HG03025 (cell line): Measurements from ENCODE around the gene SLC1A5.
"Not testable (repeated sequence)": the region's sequence is repeated elsewhere in the genome, so short reads cannot be mapped to it uniquely, and the experiment has no call there.

Experiments used
- ATAC-seq: cut with Tn5 transposase; IDR thresholded peaks from one replicate; pipeline ENCODE4 v1.9.1; 2021; ENCODE audit warnings: mild to moderate bottlenecking, moderate library complexity; ENCODE audit not compliant: unreplicated experiment, low FRiP score

SLC1A5 gene

DNA sequence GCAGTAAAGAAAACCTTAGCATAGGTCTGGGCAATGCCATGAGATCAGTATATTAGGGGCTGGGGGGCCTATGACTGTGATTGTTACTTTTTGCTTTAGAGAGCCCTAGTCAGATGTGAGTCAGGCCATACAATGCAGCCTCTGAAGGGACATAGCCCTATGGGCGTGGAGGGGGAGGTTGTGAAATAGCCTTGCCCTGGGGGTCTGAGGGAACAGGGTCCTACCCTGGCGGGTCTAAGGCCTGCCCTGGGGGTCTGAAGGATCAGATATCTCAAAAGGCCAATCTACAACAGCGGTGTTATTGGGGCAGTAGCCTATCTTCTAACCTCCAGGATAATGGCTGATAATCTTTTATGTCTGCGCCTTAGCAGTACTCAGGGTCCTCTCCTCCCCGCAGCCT is 13.8 kb upstream of the SLC1A5 start:
- ATAC-seq, result no peak

DNA sequence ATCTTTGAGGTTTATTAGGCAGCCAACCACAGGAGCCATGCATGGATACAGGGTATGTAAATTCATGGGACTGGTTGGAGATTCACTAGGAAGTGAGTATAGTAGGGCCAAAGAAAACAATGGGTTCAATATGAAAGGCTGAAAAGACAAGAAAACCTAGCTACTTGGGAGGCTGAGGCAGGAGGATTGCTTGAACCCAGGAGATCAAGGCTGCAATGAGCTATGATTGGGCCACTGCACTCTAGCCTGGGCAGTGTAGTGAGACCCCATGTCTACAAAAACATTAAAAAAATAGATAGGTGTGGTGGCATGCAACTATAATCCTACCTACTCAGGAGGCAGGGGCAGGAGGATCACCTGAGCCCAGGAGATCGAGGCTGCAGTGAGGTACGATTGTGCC is 10.3 kb upstream of the SLC1A5 start:
- no peak for ATAC-seq

DNA sequence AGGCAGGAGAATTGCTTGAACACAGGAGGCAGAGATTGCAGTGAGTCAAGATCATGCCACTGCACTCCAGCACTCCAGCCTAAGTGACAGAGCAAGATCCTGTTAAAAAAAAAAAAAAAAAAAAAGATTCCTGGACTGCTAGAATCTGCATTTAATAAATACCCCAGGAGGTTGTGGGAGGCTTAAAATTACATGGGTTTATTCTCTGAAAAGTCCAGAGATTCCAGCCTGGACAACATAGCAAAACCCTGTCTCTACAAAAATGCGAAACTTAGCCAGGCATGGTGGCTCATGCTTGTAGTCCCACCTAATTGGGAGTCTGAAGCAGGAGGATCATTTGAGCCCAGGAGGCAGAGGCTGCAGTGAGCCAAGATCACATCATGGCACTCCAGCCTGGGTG is 9.5 kb upstream of the SLC1A5 start:
- no peak for ATAC-seq

DNA sequence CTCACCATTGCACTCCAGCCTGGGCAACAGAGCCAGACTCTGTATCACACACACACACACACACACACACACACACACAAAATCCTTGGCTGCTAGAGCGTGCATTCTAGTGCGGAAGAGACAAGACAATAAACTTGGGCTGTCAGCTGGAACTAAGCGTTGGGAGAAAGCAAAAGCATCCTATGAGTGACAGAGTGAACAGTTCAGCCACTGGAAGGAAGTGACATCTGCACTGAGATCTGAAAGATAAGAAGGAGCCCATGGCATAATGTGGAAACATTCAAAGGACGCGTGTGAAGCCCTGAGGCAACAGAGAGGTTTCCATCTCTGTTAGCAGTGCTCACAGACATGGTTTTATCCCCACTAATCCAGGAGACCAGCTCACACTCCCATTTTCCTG is 3.5 kb upstream of the SLC1A5 start:
- no peak for ATAC-seq

DNA sequence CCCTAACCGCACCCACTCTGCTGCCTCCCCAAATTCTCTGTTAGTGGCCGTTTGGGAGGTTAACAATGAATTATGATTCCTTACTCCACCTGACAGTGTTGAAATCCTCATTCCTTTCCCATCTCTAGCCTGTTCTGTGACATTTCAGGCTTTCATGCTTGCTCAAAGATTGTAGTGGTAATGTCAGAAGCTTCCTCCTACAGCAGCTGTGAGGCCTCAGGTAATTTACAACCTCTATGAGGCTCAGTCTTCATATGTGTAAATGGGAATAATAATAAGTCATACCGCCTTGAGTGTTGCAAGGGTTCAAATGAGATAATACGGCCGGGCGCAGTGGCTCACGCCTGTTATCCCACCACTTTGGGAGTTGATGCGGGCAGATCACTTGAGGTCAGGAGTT is 977 bp upstream of the SLC1A5 start:
- ATAC-seq, result no peak

DNA sequence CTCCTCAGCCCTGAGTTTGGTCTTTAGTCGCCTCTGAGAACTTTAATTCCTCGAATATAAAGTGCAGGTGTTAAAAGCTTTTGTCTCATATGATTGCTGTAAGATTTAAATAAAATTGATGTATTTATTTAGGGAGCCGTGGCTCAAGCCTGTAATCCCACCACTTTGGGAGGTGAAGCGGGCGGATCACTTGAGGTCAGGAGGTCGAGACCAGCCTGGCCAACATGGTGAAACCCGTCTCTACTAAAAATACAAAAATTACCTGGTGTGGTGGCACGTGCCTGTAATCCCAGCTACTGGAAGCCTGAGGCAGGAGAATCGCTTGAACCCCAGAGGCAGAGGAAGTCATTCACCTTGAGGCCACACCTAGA is 559 bp upstream of the SLC1A5 start:
- no peak for ATAC-seq

DNA sequence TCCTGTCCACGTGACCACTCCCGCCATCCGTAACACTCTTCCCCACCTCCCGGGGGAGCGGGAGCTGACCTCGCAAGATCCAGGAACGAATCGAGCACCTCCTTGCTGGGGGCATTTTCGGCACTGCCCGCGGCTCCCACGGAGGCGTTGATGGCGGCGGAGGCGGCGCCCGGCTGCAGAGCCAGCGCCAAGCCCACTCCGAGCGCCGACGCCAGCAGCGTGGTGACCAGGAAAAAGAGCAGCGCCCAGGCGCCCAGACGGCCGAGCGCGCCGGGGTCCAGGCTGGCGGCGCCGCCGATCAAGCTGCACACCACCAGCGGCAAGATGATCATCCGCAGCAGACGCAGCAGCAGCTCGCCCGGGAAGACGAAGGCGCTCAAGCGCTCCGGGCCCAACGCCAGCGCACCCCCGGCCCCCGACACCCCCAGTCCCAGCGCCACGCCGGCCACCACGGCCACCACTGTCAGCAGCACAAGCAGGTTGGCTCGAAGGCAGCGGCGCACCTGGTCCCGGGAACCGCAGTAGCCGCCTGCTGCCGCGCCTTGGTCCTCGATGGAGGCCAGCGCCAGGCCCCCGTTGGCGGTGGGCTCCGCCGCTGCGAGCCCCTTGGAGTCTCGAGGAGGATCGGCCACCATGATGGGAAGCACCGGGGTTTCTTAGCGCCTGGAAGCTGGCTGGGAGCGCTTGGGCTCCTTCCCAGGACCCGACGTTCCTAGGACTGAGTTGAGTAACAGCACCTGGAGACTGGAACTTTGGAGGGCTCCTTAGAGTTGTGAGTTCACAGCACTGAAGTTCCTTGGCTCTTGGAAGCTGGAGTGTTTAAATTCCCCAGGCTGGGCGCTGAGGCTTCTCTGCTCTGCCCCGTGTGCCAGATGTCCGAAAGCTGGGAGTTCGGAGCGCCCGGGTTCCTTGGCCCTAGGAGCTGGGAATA is 798 bp downstream of the SLC1A5 start:
- ATAC-seq, result no peak

DNA sequence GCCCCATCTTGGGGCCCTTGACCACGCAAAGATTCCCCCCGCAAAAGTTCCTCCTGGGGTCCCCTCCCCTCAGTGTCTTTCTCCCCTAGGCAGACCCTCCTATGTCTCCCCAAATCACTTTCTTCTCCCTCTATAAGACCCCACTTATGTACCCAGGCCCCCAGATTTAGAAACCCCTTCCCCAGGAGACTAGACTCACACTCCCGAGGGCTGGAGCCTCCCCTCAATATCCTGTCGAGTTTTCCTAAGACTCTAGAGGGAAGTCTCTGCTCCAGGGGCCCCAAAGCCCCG is 1.4 kb downstream of the SLC1A5 start:
- ATAC-seq, result no peak

DNA sequence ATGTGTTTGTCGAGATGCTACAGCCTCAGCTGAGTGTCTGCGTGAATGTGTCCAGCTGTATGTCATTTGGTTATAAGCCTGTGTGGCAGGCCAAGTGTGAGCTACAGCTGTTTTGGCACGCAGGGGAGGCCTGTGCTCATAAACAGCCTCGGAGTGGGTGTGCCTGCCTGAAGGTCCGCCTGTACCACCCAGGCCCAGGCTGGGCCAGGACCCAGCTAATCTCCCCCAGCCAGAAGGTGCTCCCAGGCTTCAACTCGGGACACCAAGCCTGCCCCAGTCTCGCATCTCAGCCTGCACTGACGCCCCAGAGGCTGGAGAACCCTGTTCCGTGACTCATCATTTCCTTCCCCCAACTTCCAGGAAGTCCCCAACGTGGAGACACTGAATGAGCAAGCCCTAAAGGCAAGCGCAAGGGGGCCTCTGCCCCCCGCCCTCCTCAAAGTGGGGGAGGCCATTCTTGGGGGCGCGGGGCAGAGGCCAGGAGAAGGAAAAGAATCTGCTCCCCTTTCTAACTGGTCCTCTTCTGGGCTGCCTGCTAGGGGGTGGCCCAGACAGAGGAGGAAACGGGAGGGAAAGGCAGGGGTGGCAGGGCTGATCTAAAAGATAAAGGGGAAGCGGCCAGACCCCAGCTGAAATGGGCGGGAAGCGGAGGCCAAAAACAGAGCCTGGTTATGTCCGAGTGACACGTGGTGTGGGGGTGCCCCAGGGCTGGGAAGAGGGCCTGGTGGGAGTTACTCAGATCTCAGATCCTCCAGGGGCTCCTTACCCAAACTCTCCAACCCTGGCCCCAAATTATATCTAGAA is 2.0 kb downstream of the SLC1A5 start:
- ATAC-seq, result no peak

DNA sequence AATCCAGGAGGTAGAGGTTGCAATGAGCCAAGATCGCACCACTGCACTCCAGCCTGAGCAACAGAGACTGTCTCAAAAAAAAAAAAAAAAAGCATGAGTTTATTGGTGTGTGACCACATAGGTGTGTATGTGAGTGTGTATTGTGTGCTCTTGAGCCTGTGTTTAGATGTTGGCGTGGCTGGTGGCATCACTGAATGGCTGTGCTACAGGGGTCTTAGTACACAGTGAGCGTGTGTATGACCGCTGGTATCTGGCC is 2.5 kb downstream of the SLC1A5 start:
- ATAC-seq, result no peak

DNA sequence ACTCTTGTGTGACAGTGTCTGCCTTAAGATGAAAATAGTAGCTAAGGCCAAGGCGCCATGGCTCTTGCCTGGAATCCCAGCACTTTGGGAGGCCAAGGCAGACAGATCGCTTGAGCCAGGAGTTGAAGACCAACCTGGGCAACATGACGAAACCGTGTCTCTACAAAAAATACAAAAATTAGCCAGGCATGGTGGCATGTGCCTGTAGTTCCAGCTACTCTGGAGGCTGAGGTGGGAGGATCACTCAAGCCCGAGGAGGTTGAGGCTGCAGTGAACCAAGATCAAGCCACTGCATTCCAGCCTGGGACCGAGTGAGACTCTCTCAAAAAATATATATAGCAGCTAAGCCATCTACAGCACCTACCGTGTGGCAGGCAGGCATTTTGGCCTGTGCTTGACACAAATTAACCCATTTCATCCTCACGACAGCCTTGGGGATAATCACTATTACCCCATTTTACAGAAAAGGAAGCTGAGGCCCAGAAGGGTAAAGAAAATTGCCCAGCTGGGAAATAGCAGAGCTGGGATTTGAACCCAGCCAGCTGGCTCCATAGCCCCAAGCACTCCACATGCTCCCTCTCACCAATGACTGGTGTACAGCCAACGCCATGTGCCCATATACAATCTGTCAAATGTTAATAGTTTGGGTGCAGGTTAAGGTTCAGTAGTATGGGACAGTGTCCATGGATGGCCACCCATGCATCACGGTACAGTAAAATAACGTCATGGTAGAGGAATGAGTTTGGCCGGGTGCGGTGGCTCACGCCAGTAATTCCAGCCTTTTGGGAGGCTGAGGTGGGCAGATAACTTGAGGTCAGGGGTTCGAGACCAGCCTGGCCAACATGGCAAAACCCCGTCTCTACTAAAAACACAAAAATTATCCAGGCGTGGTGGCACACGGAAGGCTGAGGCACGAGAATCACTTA is 3.1 kb downstream of the SLC1A5 start:
- ATAC-seq, result no peak

DNA sequence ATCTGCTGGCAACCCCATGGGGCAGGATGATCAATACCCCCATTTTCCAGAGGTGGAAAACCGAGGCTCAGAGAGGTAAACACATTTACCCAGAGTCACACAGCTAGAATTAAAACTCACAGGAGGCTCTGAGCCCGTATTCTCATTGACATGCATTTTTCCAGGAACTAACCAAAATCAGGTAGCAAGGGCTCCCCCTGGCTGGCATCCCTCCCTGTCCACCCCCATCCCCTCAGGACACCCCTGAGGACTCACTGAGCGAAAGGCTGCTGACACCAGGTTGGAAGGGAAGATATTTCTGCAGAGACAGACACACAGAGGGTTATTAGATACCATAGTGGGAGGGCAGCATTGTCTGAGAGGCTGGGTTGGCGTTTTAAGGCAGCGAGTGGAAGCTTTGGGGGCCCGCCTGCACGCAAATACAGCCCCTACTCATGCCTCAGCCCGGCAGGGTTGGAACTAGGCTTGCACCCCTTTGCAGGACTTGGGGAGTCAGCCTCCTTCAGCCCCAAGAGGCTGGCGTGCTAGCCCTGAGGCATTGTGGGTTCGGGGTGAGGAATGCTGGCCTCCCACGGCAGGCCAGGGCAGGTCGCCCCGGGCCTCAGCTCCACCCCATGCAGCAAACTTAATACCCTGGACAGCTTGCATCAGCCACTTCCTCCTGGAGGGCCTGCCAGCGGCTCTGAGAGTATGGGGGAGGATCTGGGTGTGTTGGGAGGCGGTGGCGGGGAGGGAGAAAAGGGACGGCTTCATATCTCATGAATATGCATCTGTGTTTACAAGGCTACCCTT is 3.9 kb downstream of the SLC1A5 start:
- no peak for ATAC-seq

DNA sequence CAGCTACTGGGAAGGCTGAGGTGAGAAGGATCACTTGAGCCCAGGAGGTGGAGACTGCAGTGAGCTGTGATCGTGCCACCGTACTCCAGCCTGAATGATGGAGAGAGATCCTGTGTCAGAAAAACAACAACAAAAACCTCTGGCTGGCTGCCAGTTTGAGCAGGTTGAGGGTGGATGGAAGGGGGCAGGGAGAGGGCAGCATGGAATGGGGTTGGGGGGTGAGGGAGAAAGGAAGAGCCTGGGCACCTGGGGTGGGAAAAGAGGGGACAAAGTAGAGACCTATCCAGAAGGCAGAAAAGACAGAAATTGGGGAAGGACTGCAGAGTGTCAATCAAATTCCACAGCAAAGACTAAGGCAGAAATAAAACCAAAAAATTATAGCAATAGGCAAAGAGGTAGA is 4.7 kb downstream of the SLC1A5 start:
- no peak for ATAC-seq

DNA sequence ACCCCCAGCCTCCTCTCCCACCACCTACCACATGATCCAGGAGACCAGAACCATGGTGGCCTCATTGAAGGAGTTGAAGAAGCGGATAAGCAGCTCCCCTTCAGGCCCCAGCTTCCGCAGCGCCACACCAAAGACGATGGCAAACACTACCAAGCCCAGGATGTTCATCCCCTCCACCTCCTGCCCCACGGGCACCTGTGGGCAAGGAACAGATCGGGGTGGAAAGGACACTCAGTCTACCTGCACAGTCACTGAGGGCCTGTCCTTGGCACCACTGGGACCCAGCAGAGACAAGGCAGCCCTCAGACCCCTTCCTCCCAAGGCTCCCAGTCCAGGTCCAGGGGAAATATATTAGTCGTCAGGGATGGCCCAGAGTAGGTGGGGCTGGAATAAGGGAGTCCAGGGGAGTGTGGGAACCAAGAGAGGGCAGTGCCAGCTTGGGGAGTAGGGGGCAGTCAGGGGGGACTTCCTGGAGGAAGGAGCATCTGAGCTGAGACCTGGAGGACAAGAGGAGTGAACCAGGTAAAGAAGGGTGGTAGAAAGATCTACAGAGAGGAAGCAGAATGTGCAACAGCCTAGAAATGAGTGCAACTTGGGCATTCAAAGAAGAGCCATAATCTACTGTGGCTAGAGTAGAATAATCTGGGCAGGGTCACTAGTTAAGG is 5.9 kb downstream of the SLC1A5 start:
- no peak for ATAC-seq

DNA sequence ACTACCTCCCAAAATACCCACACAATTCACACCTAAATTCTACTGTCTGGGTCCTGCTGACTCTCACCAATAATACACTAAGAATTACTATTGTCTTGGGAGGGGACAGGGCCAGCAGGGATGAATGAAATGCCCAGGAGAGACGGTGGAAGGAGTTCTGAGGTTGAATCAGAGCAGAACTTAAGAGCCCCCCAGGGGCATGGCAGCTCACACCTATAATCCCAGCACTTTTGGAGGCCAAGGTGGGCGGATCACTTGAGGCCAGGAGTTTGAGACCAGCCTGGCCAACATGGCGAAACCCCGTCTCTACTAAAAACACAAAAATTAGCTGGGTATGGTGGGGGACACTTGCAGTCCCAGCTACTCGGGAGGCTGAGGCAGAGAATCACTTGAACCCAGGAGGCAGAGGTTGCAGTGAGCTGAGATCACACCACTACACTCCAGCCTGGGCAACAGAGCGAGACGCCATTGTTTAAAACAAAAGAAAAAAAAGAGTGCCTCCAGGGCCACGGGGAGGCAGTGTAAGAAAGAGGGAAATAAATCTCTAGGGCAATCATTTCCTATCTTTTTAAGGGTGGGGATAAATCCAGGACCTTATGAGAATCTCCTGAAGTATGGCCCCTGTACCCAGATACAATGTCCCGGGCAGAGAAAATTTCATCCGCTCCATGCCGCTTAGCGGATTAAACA is 10.3 kb downstream of the SLC1A5 start:
- ATAC-seq, result not testable (repeated sequence)

DNA sequence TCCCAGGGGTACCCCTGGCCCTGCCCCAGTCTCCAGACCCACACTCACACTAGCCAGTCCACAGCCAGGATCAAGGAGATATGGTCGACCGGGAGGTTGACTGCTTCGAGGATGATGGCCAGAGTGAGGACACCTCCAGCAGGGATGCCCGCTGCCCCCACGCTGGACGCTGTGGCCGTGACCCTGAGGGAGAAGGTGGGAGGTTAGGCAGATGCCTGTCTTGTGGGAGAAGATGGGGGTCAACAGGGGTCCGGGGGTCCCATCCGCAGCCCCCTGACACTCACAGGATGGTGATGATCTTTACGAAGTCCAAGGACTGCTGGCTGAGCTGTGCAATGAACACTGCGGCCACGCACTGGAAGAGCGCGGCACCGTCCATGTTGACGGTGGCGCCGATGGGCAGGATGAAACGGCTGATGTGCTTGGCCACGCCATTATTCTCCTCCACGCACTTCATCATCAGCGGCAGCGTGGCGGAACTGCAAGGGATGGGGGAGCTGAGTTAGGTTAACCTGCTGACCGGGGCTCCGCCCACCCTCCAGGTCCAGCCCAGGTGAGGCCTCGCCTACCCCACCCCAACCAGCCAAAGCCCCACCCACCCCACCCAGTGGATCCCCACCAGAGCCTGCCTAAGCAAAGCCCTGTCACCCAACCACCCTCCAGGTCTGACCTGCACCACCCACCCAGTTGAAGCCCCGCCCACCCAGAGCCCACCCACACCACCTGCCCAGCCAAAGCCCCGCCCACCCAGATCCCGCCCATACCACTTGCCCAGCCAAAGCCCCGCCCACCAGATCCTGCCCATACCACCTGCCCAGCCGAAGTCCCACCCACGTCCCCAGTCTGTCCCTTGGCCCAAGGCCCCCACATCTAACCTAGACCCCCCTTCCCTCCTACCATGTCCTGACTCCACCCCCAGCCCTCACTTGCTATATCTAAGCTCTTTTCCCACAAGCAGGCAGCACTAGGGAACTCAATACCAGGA is 11.2 kb downstream of the SLC1A5 start:
- ATAC-seq, result no peak

DNA sequence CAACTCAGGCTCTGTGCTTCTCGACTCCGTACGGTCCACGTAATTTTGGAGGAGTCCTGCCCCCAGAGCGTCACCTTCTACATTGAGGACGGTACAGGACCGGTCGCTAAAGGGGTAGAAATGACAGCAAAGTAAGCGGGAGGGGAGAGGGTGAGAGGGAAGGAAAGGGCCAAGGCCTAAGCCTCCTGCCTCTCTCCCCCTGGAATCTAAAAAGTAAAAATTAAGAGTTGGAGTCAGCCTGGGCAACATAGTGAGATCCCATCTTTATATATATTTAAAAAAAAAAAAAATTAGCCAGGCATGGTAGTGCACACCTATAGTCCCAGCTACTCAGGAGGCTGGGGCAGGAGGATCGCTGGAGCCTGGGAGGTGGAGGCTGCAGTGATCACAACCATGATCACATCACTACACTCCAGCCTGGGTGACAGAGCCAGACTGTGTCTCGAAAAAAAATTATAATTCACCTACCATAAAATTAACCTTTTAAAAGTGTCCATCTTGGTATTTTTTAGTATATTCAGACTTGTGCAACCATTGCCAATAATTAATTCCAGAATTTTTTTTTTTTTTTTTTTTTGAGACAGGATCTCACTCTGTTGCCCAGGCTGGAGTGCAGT is 12.6 kb downstream of the SLC1A5 start:
- ATAC-seq, result no peak

DNA sequence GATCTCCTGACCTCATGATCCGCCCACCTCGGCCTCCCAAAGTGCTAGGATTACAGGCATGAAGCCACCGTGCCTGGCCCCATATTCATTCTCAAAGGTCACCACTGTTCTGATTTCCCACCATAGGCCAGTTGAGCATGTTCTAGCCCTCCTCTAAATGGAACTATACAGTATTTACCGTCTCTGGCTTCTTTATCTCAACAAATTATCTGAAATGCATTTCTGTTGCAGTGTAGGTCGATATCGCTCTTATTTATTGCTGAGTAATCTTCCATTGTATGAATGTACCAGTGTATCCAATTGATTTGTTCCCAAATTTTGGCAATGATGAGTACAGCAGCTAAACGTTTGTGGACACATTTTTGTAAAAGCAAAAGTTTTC is 15.4 kb downstream of the SLC1A5 start:
- no peak for ATAC-seq
